IMR-90 (cell line): ENCODE measurements around the gene NFIA. TPM values are rescaled to one million over a fixed set of nuclear protein-coding genes. Genes with fewer than 3 reads are reported as not detected.

Source experiments
- ATAC-seq: fragments of 200-7000 bp; cut with Tn5 transposase; 2 replicates; pipeline ENCODE4 v1.9.1; 2020; ENCODE audit warnings: low read depth, mild to moderate bottlenecking, moderate library complexity
- BruUV-seq: library from RNA; stranded (reverse); fragments of 400-500 nt; replicated peaks from 2 replicates; lab custom pipeline; 2021; lab: Mats Ljungman, UMichigan
- CTCF ChIA-PET: fragments of 300-600 bp; formaldehyde crosslinking; extraction: SDS; loops from one replicate; lab custom pipeline; 2021; ENCODE audit warnings: antibody characterized with exemption; lab: Yijun Ruan, JAX
- POLR2A ChIA-PET: fragments of 300-600 bp; sonication (Branson Sonifier 250); formaldehyde crosslinking; loops from one replicate; lab custom pipeline; 2022; ENCODE audit warnings: antibody characterized with exemption; ENCODE audit not compliant: unreplicated experiment; lab: Charles Lee
- DNase-seq: peaks from one replicate; pipeline ENCODE4 v3.0.0; 2013
- H2AFZ ChIP-seq: replicated peaks from 2 replicates; pipeline ENCODE3; 2013; ENCODE audit warnings: low read length, mild to moderate bottlenecking; ENCODE audit not compliant: poor library complexity
- H2AK5ac ChIP-seq: 2 replicates; pipeline ENCODE4 v1.6.1; 2013; ENCODE audit warnings: low read depth, low read length, inconsistent platforms
- H2AK9ac ChIP-seq: replicated peaks from 2 replicates; pipeline ENCODE3; 2013; ENCODE audit warnings: mild to moderate bottlenecking, low read depth, low read length, moderate library complexity; ENCODE audit not compliant: poor library complexity
- H2BK120ac ChIP-seq: 2 replicates; pipeline ENCODE4 v1.6.1; 2013; ENCODE audit warnings: low read depth, low read length, inconsistent platforms
- H2BK15ac ChIP-seq: 3 replicates; pipeline ENCODE4 v1.6.1; 2013; ENCODE audit warnings: low read depth, low read length, inconsistent platforms
- H2BK20ac ChIP-seq: 2 replicates; pipeline ENCODE4 v1.6.1; 2013; ENCODE audit warnings: low read depth, mild to moderate bottlenecking, inconsistent platforms, low read length, moderate library complexity
- H2BK5ac ChIP-seq: 2 replicates; pipeline ENCODE4 v1.6.1; 2013; ENCODE audit warnings: mild to moderate bottlenecking, low read depth, low read length, inconsistent platforms; ENCODE audit not compliant: poor library complexity, severe bottlenecking
- H3K14ac ChIP-seq: replicated peaks from 2 replicates; pipeline ENCODE4 v1.6.1; 2013; ENCODE audit warnings: low read depth, low read length, inconsistent platforms
- H3K18ac ChIP-seq: 2 replicates; pipeline ENCODE4 v1.6.1; 2013; ENCODE audit warnings: low read depth, low read length, control low read depth
- H3K23ac ChIP-seq: 2 replicates; pipeline ENCODE4 v1.6.1; 2013; ENCODE audit warnings: low read depth, low read length, inconsistent platforms
- H3K27ac ChIP-seq: 2 replicates; pipeline ENCODE4 v1.5.1; 2013; ENCODE audit warnings: mild to moderate bottlenecking, control low read depth, low read length; ENCODE audit not compliant: insufficient read depth
- H3K27me3 ChIP-seq: 2 replicates; pipeline ENCODE4 v1.6.1; 2013; ENCODE audit warnings: low read length; ENCODE audit not compliant: control insufficient read depth, insufficient read depth
- H3K36me3 ChIP-seq: 2 replicates; pipeline ENCODE4 v1.6.1; 2013; ENCODE audit warnings: low read length, mixed read lengths; ENCODE audit not compliant: control insufficient read depth, insufficient read depth
- H3K4ac ChIP-seq: 2 replicates; pipeline ENCODE4 v1.6.1; 2013; ENCODE audit warnings: low read depth, low read length, inconsistent platforms
- H3K4me1 ChIP-seq: 2 replicates; pipeline ENCODE4 v1.6.1; 2013; ENCODE audit warnings: low read length, mixed read lengths; ENCODE audit not compliant: control insufficient read depth, insufficient read depth
- H3K4me2 ChIP-seq: 2 replicates; pipeline ENCODE4 v1.6.1; 2013; ENCODE audit warnings: low read depth, mild to moderate bottlenecking, control low read depth, low read length, moderate library complexity
- H3K4me3 ChIP-seq: 2 replicates; pipeline ENCODE4 v1.5.1; 2013; ENCODE audit warnings: low read depth, mild to moderate bottlenecking, control low read depth, low read length, moderate library complexity; ENCODE audit not compliant: insufficient read depth
- H3K56ac ChIP-seq: 2 replicates; pipeline ENCODE4 v1.6.1; 2013; ENCODE audit warnings: low read length, inconsistent platforms; ENCODE audit not compliant: insufficient read depth; ENCODE audit errors: extremely low read depth
- H3K79me1 ChIP-seq, 2 experiments: 2 replicates each; pipeline ENCODE4 v1.6.1; 2013; ENCODE audit warnings: low read length in 2 of 2, inconsistent platforms in 1 of 2, low read depth in 1 of 2
- H3K9ac ChIP-seq: 2 replicates; pipeline ENCODE4 v1.6.1; 2013; ENCODE audit warnings: low read depth, low read length, control low read depth
- H3K9me1 ChIP-seq: 2 replicates; pipeline ENCODE4 v1.6.1; 2013; ENCODE audit warnings: low read length, inconsistent platforms; ENCODE audit not compliant: insufficient read depth
- H3K9me3 ChIP-seq: 2 replicates; pipeline ENCODE4 v1.6.1; 2013; ENCODE audit warnings: low read length; ENCODE audit not compliant: control insufficient read depth, insufficient read depth
- H4K20me1 ChIP-seq: 2 replicates; pipeline ENCODE4 v1.6.1; 2013; ENCODE audit warnings: low read length, inconsistent platforms; ENCODE audit not compliant: insufficient read depth
- H4K5ac ChIP-seq: 2 replicates; pipeline ENCODE4 v1.6.1; 2013; ENCODE audit warnings: mild to moderate bottlenecking, low read depth, low read length, control low read depth
- H4K8ac ChIP-seq, 2 experiments: 2 replicates each; pipeline ENCODE4 v1.6.1; 2013; ENCODE audit warnings: low read depth in 2 of 2, low read length in 2 of 2, control low read depth in 1 of 2, inconsistent platforms in 1 of 2
- H4K91ac ChIP-seq: 2 replicates; pipeline ENCODE4 v1.6.1; 2013; ENCODE audit warnings: low read depth, low read length, inconsistent platforms; ENCODE audit not compliant: insufficient read depth
- BHLHE40 ChIP-seq: fragments of 150-350 bp; IDR thresholded peaks from 2 replicates; pipeline ENCODE4 v1.6.1; 2016; ENCODE audit warnings: mild to moderate bottlenecking, low read depth, low read length
- CEBPB ChIP-seq: IDR thresholded peaks from 2 replicates; pipeline ENCODE4 v1.6.1; 2012; ENCODE audit warnings: low read depth, low read length, improper control_type of control experiment
- FOS ChIP-seq: fragments of 150-350 bp; IDR thresholded peaks from 2 replicates; pipeline ENCODE4 v1.6.1; 2016; ENCODE audit warnings: low read depth, low read length
- MAFK ChIP-seq: IDR thresholded peaks from 2 replicates; pipeline ENCODE4 v1.6.1; 2012; ENCODE audit warnings: low read depth, low read length, improper control_type of control experiment
- MAZ ChIP-seq: IDR thresholded peaks from 2 replicates; pipeline ENCODE4 v1.6.1; 2012; ENCODE audit warnings: low read depth, mild to moderate bottlenecking, low read length, improper control_type of control experiment, moderate library complexity, borderline replicate concordance
- MXI1 ChIP-seq: IDR thresholded peaks from 2 replicates; pipeline ENCODE4 v1.6.1; 2012; ENCODE audit warnings: low read depth, mild to moderate bottlenecking, low read length, moderate library complexity, borderline replicate concordance
- RAD21 ChIP-seq: IDR thresholded peaks from 2 replicates; pipeline ENCODE4 v1.6.1; 2012; ENCODE audit warnings: low read length, improper control_type of control experiment
- SMC3 ChIP-seq: fragments of 150-350 bp; IDR thresholded peaks from 2 replicates; pipeline ENCODE4 v1.6.1; 2016; ENCODE audit warnings: low read depth, mild to moderate bottlenecking, antibody characterized with exemption, low read length, moderate library complexity
- WGBS, 2 experiments: methylation state at CpG; one replicate each; pipeline versions ENCODE4 v1.1.5 to v1.1.7; 2013; ENCODE audit warnings: missing lambda C conversion rate in 2 of 2; ENCODE audit not compliant: insufficient read length in 1 of 2; ENCODE audit errors: extremely low coverage in 2 of 2; 5-methylcytosine and 5-hydroxymethylcytosine counted together
- dilution Hi-C: fragments of 300-500 bp; cut with HindIII; formaldehyde crosslinking; loops from one replicate; pipeline ENCODE4 v1.14.3; 2018; ENCODE audit warnings: low sequenced_read_pairs; ENCODE audit not compliant: unreplicated experiment
- in situ Hi-C: fragments of 300-500 bp; cut with MboI; formaldehyde crosslinking; loops from 3 replicates; pipeline ENCODE4 v1.14.3; 2019; ENCODE audit warnings: low sequenced_read_pairs, inconsistent platforms, mixed read lengths
- intact Hi-C: fragments of 100-400 bp; cut with micrococcal nuclease; formaldehyde crosslinking; loops from 2 replicates; pipeline ENCODE4 v1.10.0; 2022
- polyA plus RNA-seq, 3 experiments: library from polyadenylated mRNA; depleted of rRNA; stranded (reverse); fragments of >200 nt; gene quantifications; 2 replicates each; pipeline ENCODE4 v1.2.3, GENCODE V29; 2012; ENCODE audit warnings: low replicate concordance in 1 of 3
- total RNA-seq: library from RNA; depleted of rRNA; stranded (reverse); fragments of >200 nt; gene quantifications from 2 replicates; pipeline ENCODE4 v1.2.3, GENCODE V29; 2012
- TF ChIP-seq, protein P1 (sequence below): conservative IDR thresholded peaks from 2 replicates; pipeline ENCODE4 v1.5.1; 2012; ENCODE audit warnings: mild to moderate bottlenecking, low read depth, low read length, improper control_type of control experiment

Gene NFIA
- total and polyA plus RNA-seq, 2 of the 4 experiments (the other 2 are of a cell fraction) = 1.6 to 2.2 TPM

DNA sequence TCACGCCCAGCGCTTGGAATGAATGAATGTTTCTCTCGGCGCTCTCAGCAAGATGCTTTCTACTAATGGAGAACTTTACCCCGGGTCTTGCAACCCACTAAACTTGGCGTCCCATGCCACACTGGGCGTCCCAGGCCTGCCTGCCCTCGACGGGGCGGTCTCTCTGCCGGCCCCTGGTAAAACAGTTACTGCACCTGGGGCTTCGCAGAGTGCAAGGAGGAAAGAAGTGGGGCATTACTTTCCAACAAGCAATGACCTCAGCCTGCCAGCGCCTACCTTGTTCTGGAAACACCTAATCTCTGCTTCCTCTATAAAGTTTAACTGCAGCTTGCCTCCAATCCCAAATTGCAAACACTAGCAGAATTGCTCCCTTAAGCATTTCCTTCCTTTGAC lies 27.8 kb upstream of the NFIA start:
- H3K4me1 ChIP-seq = no peaks in the 10 kb centered on the region; the same call in 1 of the 2 replicates
- H2BK120ac ChIP-seq = no peak overlapping the region
- no CpG with 5 or more reads among the region's 13 CpGs for WGBS, 2 experiments
- ChIA-PET POLR2A (interaction anchor here (0.5 kb wide), 1 partner anchor 27 kb away, joined by 3 read pairs; no protein-coding TSS in a partner anchor), CTCF (interaction anchor here (1.0 kb wide), 1 partner anchor 1083 kb away, joined by 3 read pairs; no protein-coding TSS in a partner anchor)
- no TSS peak for BruUV-seq
- H3K9ac ChIP-seq = no peak overlapping the region
- no peak for DNase-seq
- peaks cover 46% of the 10 kb centered on the region for H3K27me3 ChIP-seq
- no peaks in the 10 kb centered on the region for H3K79me1 ChIP-seq
- no peak overlapping the region for H2AK9ac ChIP-seq
- ATAC-seq = no peak
- H2AFZ ChIP-seq = no peak overlapping the region
- H2BK5ac ChIP-seq = no peak overlapping the region
- H3K14ac ChIP-seq = no peak overlapping the region
- no peak overlapping the region for H3K27ac ChIP-seq
- H3K23ac ChIP-seq = no peak overlapping the region
- in situ Hi-C loops (loop anchor here (10.0 kb wide), 1 partner anchor 280 kb away; no protein-coding TSS in a partner anchor), dilution Hi-C loops (no loop called here), intact Hi-C loops (no loop called here)
- no peak overlapping the region for H3K4me2 ChIP-seq
- H2BK20ac ChIP-seq = no peak overlapping the region
- no peak overlapping the region for H4K5ac ChIP-seq
- H3K9me1 ChIP-seq = no peaks in the 10 kb centered on the region
- no peaks in the 10 kb centered on the region for H3K36me3 ChIP-seq
- no peak overlapping the region for H4K8ac ChIP-seq
- H2AK5ac ChIP-seq = no peak overlapping the region
- no peak overlapping the region for H4K91ac ChIP-seq
- no peak overlapping the region for H3K56ac ChIP-seq
- TF ChIP-seq MAZ (no peak), FOS (no peak), CEBPB (no peak), SMC3 (no peak), MXI1 (no peak), RAD21 (no peak), MAFK (no peak), BHLHE40 (no peak)
- TF ChIP-seq, protein P1, sequence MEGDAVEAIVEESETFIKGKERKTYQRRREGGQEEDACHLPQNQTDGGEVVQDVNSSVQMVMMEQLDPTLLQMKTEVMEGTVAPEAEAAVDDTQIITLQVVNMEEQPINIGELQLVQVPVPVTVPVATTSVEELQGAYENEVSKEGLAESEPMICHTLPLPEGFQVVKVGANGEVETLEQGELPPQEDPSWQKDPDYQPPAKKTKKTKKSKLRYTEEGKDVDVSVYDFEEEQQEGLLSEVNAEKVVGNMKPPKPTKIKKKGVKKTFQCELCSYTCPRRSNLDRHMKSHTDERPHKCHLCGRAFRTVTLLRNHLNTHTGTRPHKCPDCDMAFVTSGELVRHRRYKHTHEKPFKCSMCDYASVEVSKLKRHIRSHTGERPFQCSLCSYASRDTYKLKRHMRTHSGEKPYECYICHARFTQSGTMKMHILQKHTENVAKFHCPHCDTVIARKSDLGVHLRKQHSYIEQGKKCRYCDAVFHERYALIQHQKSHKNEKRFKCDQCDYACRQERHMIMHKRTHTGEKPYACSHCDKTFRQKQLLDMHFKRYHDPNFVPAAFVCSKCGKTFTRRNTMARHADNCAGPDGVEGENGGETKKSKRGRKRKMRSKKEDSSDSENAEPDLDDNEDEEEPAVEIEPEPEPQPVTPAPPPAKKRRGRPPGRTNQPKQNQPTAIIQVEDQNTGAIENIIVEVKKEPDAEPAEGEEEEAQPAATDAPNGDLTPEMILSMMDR = no peak
- no peak overlapping the region for H2BK15ac ChIP-seq
- H3K4me3 ChIP-seq = no peak overlapping the region
- H4K20me1 ChIP-seq = no peaks in the 10 kb centered on the region; the same call in 1 of the 2 replicates
- no peak overlapping the region for H3K4ac ChIP-seq
- H3K18ac ChIP-seq = no peak overlapping the region
- no peaks in the 10 kb centered on the region for H3K9me3 ChIP-seq
